Gastroesophageal sphincter (tissue), 3 donors: ENCODE measurements around the gene DCST1.

Source experiments
- POLR2A ChIP-seq, 2 donors: fragments of 450-650 bp; IDR thresholded peaks; one replicate each; pipeline ENCODE4 v1.6.1; 2017; ENCODE audit warnings: antibody characterized with exemption in 2 of 2, mild to moderate bottlenecking in 2 of 2, moderate library complexity in 1 of 2
- TF ChIP-seq, protein P1 (sequence below), 4 experiments: fragments of 200-600 bp in 2 of 4; fragments of 450-650 bp in 2 of 4; sonication (generic) in 1 of 4; IDR thresholded peaks; one replicate each; pipeline ENCODE4 v1.5.1; 2017 to 2019; ENCODE audit warnings: antibody characterized with exemption in 4 of 4, mild to moderate bottlenecking in 2 of 4, moderate library complexity in 2 of 4

DNA sequence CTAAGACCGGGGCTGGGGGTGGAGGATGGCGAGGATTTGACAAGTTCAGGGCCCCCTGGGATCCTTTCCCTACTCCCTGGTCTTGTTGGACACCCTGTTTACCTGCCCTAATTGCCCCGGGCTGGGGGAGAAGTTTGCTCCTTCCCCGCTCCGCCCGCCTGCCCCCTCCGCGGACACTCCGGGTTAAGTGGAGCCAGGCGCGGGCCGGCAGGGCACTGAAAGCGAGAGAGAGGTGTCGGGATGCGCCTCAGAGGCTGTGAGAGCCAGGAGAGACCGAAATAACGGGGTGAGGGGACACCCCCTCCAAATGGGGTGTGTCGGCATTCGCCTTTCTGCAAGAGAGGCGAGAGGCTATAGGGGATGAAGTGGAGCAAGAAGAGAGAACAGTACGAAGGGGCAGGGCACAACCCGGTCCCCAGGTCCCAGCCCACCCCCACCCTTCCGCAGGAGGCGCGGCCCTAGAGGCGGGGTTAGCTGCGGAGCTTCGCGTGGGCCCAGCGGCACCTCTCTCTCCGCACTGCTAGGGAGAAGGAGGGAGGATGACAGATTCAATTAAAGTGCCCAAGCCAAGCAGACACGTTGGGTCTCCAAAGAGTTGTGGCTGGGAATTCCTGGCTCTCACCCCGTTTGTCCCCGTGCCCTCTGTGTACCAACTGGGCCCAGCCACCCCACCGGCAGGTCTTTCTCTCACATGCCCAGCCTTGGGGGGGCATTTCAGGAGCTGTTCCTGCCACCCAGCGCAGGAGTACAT, 48.9 kb downstream of the DCST1 start:
- TF ChIP-seq, protein P1, sequence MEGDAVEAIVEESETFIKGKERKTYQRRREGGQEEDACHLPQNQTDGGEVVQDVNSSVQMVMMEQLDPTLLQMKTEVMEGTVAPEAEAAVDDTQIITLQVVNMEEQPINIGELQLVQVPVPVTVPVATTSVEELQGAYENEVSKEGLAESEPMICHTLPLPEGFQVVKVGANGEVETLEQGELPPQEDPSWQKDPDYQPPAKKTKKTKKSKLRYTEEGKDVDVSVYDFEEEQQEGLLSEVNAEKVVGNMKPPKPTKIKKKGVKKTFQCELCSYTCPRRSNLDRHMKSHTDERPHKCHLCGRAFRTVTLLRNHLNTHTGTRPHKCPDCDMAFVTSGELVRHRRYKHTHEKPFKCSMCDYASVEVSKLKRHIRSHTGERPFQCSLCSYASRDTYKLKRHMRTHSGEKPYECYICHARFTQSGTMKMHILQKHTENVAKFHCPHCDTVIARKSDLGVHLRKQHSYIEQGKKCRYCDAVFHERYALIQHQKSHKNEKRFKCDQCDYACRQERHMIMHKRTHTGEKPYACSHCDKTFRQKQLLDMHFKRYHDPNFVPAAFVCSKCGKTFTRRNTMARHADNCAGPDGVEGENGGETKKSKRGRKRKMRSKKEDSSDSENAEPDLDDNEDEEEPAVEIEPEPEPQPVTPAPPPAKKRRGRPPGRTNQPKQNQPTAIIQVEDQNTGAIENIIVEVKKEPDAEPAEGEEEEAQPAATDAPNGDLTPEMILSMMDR (IDR thresholded peaks at IDR 0.05) = no peak
- no peak for TF ChIP-seq POLR2A (IDR thresholded peaks at IDR 0.05)
